Activated CD8-positive, alpha-beta memory T cell treated with anti-CD3 and anti-CD28 coated beads for 24 hours (primary cell): ENCODE data around the gene HDC.

Source experiments
- DNase-seq: peaks from one replicate; pipeline ENCODE4 v3.0.0-alpha.2; 2020

Gene HDC

GRCh38 chr15:50252556-50252955 is 13.0 kb downstream of the HDC start:
- no peak for DNase-seq

- no peak for DNase-seq
Observed at GRCh38 chr15:50251638-50252182, 13.8 kb downstream of the HDC start.

- DNase-seq: no peak
Observed at GRCh38 chr15:50250760-50251394, 14.6 kb downstream of the HDC start.

- DNase-seq: no peak
Observed at GRCh38 chr15:50249704-50250103, 15.8 kb downstream of the HDC start.

- no peak for DNase-seq
Observed at GRCh38 chr15:50248994-50249582, 16.4 kb downstream of the HDC start.

GRCh38 chr15:50247819-50248655 is 17.5 kb downstream of the HDC start:
- DNase-seq: no peak

- no peak for DNase-seq
Observed at GRCh38 chr15:50246631-50247030, 18.9 kb downstream of the HDC start.

- DNase-seq: no peak
Observed at GRCh38 chr15:50244959-50245624, 20.4 kb downstream of the HDC start.

- no peak for DNase-seq
Observed at GRCh38 chr15:50244153-50244552, 21.4 kb downstream of the HDC start.

- DNase-seq: no peak
Observed at GRCh38 chr15:50241684-50242450, 23.7 kb downstream of the HDC start.

- DNase-seq: no peak
Observed at GRCh38 chr15:50238255-50238654, 27.3 kb downstream of the HDC start.

- no peak for DNase-seq
Observed at GRCh38 chr15:50236433-50236832, 29.1 kb downstream of the HDC start.

- DNase-seq: no peak
Observed at GRCh38 chr15:50235794-50236193, 29.7 kb downstream of the HDC start.

- DNase-seq: no peak
Observed at GRCh38 chr15:50234764-50235163, 30.8 kb downstream of the HDC start.

- no peak for DNase-seq
Observed at GRCh38 chr15:50233192-50233736, 32.3 kb downstream of the HDC start.

GRCh38 chr15:50232791-50233190 is 32.7 kb downstream of the HDC start:
- no peak for DNase-seq

GRCh38 chr15:50231761-50232160 is 33.8 kb downstream of the HDC start:
- no peak for DNase-seq

- DNase-seq: no peak
Observed at GRCh38 chr15:50229336-50229735, 36.2 kb downstream of the HDC start.

- DNase-seq: no peak
Observed at GRCh38 chr15:50228866-50229265, 36.7 kb downstream of the HDC start.

GRCh38 chr15:50227076-50227475 is 38.5 kb downstream of the HDC start:
- DNase-seq: no peak

- DNase-seq: no peak
Observed at GRCh38 chr15:50225938-50226337, 39.6 kb downstream of the HDC start.

GRCh38 chr15:50225057-50225456 is 40.5 kb downstream of the HDC start:
- no peak for DNase-seq
